Stimulated activated CD4-positive, alpha-beta T cell treated with anti-CD3 and anti-CD28 coated beads, TNF-alpha, amount 100 ng/mL, for 48 hours (primary cell): ENCODE results near the gene OSBPL10.
"Not testable (repeated sequence)": the region's sequence is repeated elsewhere in the genome, so short reads cannot be mapped to it uniquely, and the experiment has no call there.

ENCODE experiments used
- DNase-seq, 3 donors: peaks; one replicate each; pipeline ENCODE4 v3.0.0-alpha.2; 2020; ENCODE audit warnings: low read depth in 3 of 3

OSBPL10 gene

DNA sequence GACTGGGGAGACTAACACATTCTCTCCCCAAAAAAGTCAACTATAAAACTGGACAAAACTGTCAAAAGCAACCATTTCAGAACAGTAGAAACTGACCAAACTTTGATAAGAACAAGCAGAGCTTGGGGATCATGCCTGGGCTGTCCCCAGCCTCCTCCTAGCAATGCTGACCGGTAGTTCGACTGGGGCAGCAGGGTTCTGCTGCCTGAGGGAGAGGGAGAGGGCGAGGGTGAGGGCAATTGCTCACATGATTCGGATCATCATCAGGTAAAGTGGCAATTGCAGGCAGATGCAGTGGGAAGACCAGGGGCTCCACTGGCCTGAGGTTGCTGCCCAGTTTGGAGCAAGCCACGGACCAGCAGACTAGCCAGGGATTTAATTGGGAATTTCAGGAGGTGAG, 88.6 kb downstream of the OSBPL10 start:
- no peak for DNase-seq

DNA sequence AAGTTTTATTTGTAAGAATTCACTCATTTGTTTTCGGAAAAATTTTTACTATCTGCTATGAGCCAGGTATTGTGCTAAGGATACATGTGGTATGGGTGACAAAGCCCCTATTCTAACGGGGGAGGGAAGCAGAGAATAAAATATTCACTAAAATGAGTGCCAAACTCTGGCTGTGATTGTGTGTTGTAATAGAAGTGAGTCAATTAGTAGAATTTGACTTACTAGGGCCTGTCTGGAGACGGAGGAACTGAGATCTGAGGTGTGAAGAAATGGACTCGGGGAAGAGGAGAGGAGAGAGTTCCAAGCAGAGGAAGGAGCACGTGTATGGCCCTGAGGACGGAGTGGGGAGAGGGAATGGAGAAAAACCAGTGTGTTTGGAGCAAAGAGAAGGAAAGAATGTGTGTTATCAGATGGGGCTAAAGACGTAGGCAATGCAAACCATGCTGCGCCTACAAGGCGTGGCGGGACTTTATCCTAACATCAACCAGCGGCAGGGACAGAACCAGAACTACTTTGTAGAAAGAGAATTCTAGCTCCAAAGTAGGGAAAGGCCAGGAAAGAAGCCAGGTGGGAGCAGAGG, 89.1 kb downstream of the OSBPL10 start:
- no peak for DNase-seq

GRCh38 chr3:31890742-31891469, 90.2 kb downstream of the OSBPL10 start:
- DNase-seq: no peak

- DNase-seq: no peak
These were observed 91.1 kb downstream of the OSBPL10 start for GRCh38 chr3:31890007-31890406.

GRCh38 chr3:31885235-31885634, 95.8 kb downstream of the OSBPL10 start:
- DNase-seq: no peak

- DNase-seq: no peak
These were observed 96.8 kb downstream of the OSBPL10 start for GRCh38 chr3:31884251-31884650.

DNA sequence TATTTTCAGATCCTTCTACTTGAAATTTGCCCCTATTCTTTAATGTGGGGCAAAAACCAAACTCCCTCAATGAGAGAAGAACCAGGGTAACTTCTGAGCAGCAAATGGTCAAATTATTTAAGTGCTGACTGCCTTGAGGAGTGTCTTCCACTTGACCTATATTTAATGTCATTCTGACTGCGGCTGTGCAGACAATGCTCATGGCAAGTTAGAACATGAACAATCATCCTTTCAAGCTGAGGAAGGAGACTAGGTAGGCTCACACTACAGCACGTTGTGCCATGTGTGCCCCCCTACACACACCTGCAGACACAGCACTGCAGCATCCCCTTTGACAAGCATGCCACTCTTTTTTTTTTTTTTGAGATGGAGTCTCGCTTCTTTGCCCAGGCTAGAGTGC, 98.2 kb downstream of the OSBPL10 start:
- no peak for DNase-seq

GRCh38 chr3:31882431-31882830, 98.6 kb downstream of the OSBPL10 start:
- DNase-seq: no peak

DNA sequence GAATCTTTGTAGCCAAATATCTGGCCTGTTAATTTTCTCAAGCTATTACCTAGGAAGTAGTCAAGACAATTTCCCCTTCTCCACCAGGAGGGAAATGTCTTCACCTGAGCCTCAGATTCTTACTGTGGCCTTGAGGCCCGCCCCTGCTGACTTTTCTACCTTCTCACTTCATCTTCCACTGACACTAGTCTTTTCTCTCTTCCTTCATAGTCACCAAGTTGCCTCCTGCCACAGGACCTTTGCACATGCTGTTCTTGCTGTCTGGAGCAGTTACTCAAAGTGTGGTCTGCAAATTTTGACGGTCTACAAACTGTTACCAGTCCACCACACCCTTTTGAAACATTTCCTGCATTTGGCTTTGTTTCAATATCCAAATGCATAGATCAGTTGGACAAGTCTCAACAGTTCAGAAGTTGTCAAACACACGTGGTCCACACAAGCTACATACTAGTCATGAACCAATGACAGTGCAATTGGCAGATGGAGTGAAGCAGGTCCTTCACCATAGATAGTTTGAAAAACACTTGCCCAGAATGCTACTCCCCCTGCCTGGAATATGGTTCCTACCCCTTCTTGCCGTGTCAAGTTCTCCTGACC, 100.5 kb downstream of the OSBPL10 start:
- DNase-seq: no peak

GRCh38 chr3:31880020-31880419, 101.0 kb downstream of the OSBPL10 start:
- DNase-seq: no peak

- no peak for DNase-seq
These were observed 101.7 kb downstream of the OSBPL10 start for GRCh38 chr3:31879365-31879764.

DNA sequence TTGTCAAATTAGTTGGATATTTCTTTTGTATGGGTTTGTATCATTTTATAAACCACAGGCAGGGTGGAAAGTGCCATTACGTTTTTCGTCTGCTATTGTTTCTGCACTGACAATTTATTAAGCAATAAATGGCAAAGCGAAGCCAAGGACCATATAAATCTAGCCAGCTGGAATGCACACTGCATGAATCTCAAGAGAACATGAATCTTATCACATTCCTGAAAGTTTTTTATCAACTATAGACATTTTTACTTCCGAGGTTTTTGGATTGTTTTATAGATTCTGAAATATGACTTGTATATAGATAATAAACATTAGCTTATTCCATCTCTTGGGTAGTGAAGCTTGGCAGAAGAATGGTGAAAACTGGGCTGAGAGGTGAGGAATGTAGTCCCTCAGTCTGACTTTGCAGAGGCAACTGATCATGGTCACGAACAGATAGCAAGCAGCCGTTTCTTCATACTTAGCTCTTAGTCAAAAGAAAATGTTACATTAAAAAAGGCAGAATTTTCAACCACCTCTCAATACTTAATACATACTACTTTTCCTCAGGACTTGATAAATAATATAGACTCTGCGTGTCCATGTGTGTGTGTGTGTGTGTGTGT, 102.7 kb downstream of the OSBPL10 start:
- DNase-seq: no peak

DNA sequence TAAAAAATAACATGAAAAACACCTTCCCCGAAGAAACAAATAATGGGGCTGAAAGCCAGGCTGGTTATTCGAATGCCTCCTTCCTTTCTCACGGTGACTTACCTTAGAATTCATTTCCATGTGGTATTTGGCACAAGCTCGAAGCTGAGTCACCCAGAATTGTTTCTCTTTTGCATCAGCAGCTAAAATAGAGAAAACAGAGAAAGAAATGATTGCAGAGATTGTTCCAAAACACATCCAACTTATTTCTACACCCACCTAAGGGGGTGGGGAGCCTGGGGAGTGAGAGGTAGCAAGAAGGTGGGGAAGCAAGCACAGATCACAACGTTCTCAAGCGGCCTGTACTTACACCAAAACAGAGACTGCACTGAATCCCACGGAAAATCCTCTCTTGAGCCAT, 104.7 kb downstream of the OSBPL10 start:
- no peak for DNase-seq

- no peak for DNase-seq
These were observed 105.6 kb downstream of the OSBPL10 start for GRCh38 chr3:31875437-31875836.

- no peak for DNase-seq
These were observed 107.7 kb downstream of the OSBPL10 start for GRCh38 chr3:31873254-31873820.

DNA sequence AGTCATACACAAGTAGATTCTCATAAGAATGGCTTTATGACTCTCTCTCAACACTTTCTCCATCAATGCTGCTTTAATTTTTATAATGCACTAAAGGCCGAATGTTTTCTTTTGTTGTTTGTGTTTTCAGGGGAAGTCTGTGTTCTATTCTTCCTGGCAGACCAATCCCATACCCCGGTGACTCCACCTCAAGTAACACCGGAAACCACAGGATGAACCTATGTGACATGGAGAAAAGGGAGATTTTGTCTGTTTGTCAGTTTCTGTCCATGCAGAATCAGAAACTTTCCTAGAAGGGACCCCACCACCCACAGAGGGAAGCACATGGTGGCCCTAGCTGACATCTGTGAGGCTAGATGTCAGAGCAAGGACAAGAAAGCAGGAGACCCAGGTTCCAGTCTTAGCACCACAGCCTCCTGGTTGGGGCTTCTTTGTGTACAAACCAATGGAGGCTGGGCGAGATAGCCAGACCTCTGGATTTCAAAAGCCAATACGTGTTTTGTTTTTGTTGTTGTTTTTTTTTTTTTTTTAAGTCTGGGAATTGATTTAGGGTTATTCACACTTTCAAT, 109.0 kb downstream of the OSBPL10 start:
- DNase-seq: no peak

GRCh38 chr3:31870111-31870510, 111.0 kb downstream of the OSBPL10 start:
- DNase-seq: not testable (repeated sequence)

DNA sequence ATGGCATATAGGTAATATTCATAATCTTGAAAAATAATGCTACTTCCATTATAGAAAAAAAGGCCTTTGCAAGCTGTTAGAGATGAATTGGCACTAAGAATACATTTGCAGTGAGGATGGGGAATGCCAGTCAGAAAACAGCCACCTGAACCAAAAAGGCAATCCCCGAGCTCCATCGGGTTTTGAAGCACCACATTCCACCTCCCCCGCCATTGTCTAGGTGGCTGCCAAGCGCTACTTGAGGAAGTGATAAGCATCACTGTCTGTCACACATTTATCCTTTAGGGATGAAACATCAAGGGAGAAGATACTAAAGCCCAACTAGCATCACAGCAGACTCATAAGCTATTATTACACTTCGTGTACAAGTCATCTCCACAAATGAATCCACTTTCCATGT, 112.8 kb downstream of the OSBPL10 start:
- DNase-seq: no peak

DNA sequence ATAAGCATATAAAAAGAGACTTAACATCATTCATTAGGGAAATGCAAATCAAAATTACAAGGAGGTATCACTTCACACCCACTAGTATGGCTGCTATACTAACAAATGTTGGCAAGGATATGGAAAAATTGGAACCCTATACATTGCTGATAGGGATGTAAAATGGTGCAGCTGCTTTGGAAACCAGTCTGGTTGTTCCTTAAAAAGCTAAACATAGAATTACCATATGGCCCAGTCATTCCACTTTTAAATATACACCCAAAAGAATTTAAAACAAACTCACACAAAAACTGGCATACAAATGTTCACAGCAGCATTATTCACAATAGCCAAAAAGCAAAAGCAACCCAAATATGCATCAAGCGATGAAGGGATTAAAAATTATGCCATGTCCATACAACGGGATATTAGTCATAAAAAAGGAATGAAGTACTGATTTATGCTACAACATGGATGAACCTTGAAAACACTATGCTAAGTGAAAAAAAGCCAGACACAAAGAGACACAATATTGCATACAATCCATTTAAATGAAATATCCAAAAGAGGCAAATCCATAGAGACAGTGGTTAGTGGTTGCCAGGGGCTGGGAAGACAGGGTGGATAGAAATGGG, 118.3 kb downstream of the OSBPL10 start:
- DNase-seq: no peak

GRCh38 chr3:31861826-31862225, 119.2 kb downstream of the OSBPL10 start:
- DNase-seq: no peak

DNA sequence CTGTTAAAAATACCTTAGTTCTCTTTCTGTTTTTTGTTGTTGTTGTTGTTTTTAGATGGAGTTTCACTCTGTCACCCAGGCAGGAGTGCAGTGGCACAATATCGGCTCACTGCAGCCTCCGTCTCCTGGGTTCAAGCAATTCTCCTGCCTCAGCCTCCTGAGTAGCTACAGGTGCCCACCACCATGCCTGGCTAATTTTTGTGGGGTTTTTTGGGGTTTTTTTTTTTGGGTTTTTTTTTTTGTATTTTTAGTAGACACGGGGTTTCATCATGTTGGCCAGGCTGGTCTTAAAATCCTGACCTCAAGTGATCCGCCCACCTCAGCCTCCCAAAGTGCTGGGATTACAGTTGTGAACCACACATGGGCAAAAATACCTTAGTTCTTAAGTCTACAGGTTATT, 120.4 kb downstream of the OSBPL10 start:
- not testable (repeated sequence) for DNase-seq

- no peak for DNase-seq
These were observed 121.8 kb downstream of the OSBPL10 start for GRCh38 chr3:31859245-31859644.
